Fibroblast of villous mesenchyme (primary cell): Measurements from ENCODE around the gene PRAMEF9. TPM values are rescaled to one million over a fixed set of nuclear protein-coding genes. Genes with fewer than 3 reads are reported as not detected.

Source experiments
- total RNA-seq: library from RNA; depleted of rRNA; stranded (reverse); fragments of >200 nt; gene quantifications from 2 replicates; pipeline ENCODE4 v1.2.3, GENCODE V29; 2012

Gene PRAMEF9
- total RNA-seq, 1 donor, result not detected

Other genes starting within 250 kb of the PRAMEF9 start
- gene PRAMEF6, start 224.3 kb upstream of the PRAMEF9 start, total RNA-seq, result not detected in 2 replicates
- not detected in 2 replicates for gene PRAMEF27, start 115.3 kb upstream of the PRAMEF9 start, total RNA-seq
- not detected in 2 replicates for gene HNRNPCL3, start 111.1 kb upstream of the PRAMEF9 start, total RNA-seq
- not detected in 2 replicates for gene PRAMEF25, start 101.1 kb upstream of the PRAMEF9 start, total RNA-seq
- not detected in 2 replicates for gene HNRNPCL2, start 55.0 kb upstream of the PRAMEF9 start, total RNA-seq
- gene PRAMEF26, start 15.8 kb upstream of the PRAMEF9 start, total RNA-seq, result not detected in 2 replicates
- gene HNRNPCL4, start 6.2 kb upstream of the PRAMEF9 start, total RNA-seq, result not detected in 2 replicates
- not detected in 2 replicates for gene PRAMEF13, start 29.6 kb downstream of the PRAMEF9 start, total RNA-seq
- gene PRAMEF18, start 54.3 kb downstream of the PRAMEF9 start, total RNA-seq, result not detected in 2 replicates
- not detected in 2 replicates for gene PRAMEF5, start 82.3 kb downstream of the PRAMEF9 start, total RNA-seq
- gene PRAMEF8, start 113.3 kb downstream of the PRAMEF9 start, total RNA-seq, result not detected in 2 replicates
- not detected in 2 replicates for gene PRAMEF33, start 131.7 kb downstream of the PRAMEF9 start, total RNA-seq
- not detected in 2 replicates for gene PRAMEF15, start 143.7 kb downstream of the PRAMEF9 start, total RNA-seq
- gene PRAMEF14, start 175.3 kb downstream of the PRAMEF9 start, total RNA-seq, result not detected in 2 replicates
- gene PRAMEF19, start 200.1 kb downstream of the PRAMEF9 start, total RNA-seq, result not detected in 2 replicates
- gene PRAMEF17, start 217.8 kb downstream of the PRAMEF9 start, total RNA-seq, result not detected in 2 replicates
- gene PRAMEF20, start 238.6 kb downstream of the PRAMEF9 start, total RNA-seq, result not detected in 2 replicates